Activated CD8-positive, alpha-beta memory T cell treated with anti-CD3 and anti-CD28 coated beads, Interleukin-2, amount 50 U/mL, for 48 hours (primary cell): Measurements from ENCODE around the gene USP48.
"Not testable (repeated sequence)": the region's sequence is repeated elsewhere in the genome, so short reads cannot be mapped to it uniquely, and the experiment has no call there.

Experiments used
- DNase-seq: peaks from one replicate; pipeline ENCODE4 v3.0.0-alpha.2; 2020

The USP48 gene

GRCh38 chr1:21814241-21814918, 31.4 kb upstream of the USP48 start:
- peak; percentile 77 for DNase-seq

GRCh38 chr1:21813542-21813941, 30.6 kb upstream of the USP48 start:
- DNase-seq: no peak

- DNase-seq: no peak
Observed at GRCh38 chr1:21811875-21812305, 28.9 kb upstream of the USP48 start, which contains the start of gene LDLRAD2. LDLRAD2 (plus strand) TSS chr1:21812265; CDS start chr1:21812452, 187 bp downstream.

DNA sequence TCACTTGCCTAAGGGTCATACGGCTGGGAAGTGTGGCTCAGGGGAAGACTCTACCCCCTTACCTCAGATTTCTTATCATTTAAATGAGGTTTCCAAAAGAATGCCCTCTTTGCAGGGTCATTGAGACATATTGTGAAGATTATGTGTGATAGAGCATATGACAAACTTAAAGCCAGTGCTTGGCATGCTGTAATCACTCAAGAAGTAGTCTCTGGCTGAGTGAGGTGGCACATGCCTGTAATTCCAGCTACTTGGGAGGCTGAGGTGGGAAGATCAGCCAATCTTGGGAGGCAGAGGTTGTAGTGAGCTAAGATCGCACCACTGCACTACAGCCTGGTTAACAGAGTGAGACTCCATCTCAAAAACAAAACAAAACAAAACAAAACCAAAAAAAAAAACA, 21.6 kb upstream of the USP48 start:
- DNase-seq: no peak

DNA sequence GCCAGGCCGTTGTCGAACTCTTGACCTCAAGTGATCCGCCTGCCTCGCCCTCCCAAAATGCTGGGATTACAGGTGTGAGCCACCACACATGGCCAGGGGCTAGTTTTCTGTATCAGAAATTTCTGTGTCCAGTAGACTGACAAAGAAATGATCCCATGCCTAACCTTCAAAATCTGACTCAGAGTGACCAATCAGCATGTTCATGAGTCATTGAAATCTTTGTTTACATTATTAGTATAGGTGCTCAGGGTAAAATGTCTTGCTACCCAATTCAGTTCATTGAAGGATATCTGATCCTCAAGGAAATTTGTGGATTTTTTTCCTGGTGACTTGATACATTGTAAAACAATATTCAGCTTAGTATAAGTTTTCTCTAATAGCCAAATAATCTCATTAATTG, 18.2 kb upstream of the USP48 start:
- no peak for DNase-seq

GRCh38 chr1:21799730-21800129, 16.8 kb upstream of the USP48 start:
- no peak for DNase-seq

- DNase-seq: no peak
Observed at GRCh38 chr1:21795075-21795474, 12.1 kb upstream of the USP48 start.

DNA sequence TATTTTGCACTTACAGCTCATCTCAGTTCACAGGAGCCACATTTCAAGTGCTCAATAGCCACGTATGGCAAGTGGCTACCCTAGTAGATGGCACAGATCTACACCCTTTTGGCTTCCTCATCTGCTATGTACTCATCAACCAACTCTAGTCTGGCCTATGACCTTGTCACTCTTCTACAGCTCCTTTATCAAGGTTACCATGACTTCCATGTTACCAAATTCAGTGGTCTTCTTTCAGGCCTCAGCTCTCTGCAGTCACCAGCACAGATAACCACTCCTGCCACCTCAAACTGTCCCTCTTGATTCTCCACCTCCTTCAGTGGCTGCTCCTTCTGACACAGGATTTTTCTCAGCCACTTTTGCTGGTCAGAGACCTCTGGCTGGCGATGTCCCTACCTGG, 11.7 kb upstream of the USP48 start:
- no peak for DNase-seq

DNA sequence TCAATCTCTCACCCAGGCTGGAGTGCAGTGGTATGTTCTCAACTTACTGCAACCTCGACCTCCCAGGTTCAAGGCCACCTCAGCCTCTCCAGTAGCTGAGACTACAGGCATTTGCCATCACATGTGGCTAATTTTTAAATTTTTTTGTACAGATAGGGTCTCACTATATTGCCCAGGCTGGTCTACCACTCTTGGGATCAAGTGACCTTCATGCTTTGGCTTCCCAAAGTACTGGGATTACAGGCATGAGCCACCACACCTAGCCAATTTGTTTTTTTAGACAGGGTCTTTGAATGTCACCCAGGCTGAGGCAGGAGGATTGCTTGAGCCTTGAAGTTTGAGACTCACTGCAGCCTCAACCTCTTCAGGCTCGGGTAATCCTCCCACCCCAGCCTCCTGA, 10.2 kb upstream of the USP48 start:
- no peak for DNase-seq

DNA sequence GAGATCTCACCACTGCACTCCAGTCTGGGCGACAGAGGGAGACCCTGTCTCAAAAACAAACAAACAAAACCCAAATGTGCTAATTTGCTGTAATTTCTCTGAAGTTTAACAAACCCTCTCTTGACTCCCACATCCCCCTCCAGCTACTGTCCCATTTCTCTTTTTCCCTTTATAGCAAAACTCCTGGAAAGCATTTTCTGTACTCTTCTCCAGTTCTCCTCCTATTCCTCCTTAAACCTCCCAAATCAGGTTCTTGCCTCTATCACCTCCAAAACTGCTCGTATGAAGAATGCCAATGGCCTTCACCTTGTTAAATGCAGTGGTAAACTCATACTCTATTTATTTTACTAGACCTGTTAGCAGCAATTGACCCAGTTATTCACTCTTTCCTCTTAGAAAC, 3.7 kb upstream of the USP48 start:
- no peak for DNase-seq

GRCh38 chr1:21785764-21786163, 2.8 kb upstream of the USP48 start:
- DNase-seq: not testable (repeated sequence)

GRCh38 chr1:21783679-21784603, 992 bp upstream of the USP48 start:
- DNase-seq: no peak

GRCh38 chr1:21782349-21782867, 541 bp downstream of the USP48 start:
- DNase-seq: peak; percentile 77

- DNase-seq: no peak
Observed at GRCh38 chr1:21781815-21782348, 1.1 kb downstream of the USP48 start.

DNA sequence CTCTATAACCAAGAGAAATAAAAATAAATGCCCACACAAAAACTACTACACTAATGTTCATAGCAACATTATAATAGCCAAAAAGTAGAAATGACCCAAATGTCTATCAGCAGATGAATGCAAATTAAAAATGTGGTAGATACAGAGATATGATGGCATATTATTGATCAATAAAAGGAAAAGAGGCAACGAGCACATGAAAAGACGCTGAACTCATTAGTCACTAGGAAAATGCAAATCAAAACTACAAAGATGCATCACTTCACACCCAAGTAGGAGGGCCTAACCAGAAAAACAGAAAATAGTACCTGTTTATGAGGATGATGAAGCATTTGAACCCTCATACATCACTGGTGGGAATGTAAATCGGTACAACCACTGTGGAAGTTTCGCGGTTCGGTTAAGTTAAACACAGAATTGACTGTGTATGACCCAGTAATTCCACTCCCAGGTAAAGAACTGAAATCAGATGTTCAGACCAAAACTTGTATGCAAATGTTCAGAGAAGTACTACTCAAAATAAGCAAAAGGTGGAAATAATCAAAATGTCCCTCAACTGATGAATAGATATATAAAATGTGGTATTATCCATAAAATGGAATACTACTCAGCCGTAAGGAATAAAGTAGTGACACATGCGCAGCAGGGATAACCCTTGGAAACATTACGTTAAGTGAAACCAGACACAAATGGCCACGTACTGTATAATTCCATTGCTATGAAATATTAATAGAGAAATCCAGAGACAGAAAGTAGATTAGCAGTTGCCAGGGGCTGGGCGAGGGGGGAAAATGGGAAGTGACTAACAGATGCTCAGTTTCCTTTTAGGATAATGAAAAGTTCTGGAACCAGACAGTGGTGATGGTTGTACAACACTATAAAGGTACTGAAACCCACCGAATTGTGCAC, 3.1 kb downstream of the USP48 start:
- no peak for DNase-seq

DNA sequence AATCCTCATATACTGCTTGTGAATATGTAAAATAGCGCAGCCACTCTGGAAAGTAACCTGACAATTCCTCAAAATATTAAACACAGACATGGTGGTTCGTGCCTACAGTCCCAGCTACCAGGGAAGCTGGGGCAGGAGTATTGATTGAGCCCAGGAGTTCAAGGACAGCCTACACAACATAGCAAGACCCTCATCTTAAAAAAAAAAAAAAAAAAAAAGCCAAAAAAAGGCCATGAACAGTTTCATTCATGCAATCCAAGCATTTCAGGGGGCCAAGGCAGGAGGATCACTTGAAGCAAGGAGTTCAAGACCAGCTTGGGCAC, 4.6 kb downstream of the USP48 start:
- no peak for DNase-seq

- DNase-seq: not testable (repeated sequence)
Observed at GRCh38 chr1:21776925-21777324, 6.0 kb downstream of the USP48 start.

- no peak for DNase-seq
Observed at GRCh38 chr1:21775985-21776562, 6.9 kb downstream of the USP48 start.

- DNase-seq: no peak
Observed at GRCh38 chr1:21775550-21775914, 7.4 kb downstream of the USP48 start.

GRCh38 chr1:21774835-21775549, 8.0 kb downstream of the USP48 start:
- DNase-seq: no peak

DNA sequence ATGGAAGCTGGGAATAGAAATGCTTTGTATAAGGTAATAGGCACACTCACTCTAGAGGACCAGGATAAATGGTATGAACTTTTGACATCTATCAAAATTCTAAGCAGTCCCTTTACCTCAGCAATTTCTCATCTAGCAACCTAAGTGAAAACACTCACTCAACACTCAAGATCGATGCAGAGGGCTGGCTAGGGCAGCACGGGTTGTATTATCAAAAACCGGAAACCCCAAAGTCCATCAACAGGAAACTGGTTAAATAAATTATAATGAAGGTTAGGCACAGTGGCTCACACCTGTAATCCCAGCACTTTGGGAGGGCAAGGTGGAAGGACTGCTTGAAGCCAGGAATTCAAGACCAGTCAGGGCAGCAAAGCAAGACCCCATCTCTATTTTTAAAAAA, 9.4 kb downstream of the USP48 start:
- no peak for DNase-seq

DNA sequence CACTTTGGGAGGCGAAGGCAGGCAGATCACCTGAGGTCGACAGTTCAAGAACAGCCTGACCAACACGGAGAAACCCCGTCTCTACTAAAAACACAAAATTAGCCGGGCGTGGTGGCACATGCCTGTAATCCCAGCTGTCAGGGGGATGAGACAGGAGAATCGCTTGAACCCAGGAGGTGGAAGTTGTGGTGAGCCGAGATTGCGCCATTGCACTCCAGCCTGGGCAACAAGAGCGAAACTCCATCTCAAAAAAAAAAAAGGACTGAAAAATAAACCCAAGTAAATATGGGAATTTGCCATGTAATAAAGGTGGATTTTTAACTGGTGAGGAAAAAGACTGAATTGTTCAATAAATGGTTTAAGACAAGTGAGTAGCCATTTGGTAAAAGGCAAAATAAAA, 11.3 kb downstream of the USP48 start:
- DNase-seq: not testable (repeated sequence)
